ENCODE measurements around the gene EVX2.

EVX2 gene

DNA sequence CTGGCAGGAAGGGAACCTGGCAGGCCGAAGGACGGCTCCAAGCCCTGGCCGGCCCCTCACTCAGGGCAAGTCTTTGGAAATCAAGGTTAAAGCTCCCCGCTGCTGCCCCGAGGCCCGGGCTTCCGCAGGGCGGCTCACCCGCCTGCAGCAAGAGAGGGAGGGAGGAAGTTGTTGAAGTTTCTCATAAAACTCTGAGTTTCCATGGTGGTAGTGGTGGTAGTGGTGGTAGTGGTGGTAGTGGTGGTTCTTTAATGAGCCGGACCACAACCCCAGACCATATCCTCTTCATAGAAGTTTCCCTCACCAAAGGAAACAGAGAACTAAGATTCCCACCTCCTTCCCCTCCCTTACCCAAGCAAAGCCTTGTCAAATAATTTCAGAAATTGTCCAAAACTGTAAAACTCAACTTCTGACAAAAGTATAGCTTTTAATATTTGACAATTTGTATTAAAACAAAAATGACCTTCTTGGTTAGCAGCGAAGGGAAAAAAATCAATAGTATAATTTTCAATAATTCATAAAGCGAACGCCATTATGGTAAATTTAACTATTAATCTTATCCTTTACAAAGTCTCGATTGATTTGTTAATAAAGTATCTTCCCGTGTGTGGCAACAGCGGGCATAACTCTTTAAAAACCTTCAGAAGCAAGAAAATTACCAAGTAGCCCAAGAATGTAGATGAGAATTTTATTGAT, 31.3 kb upstream of the EVX2 start:
- no peak for DNase-seq (ENCODE audit: extremely low spot score)
- TF ChIP-seq TARDBP (IDR thresholded peaks at IDR 0.05): no peak
- no peak for TF ChIP-seq HDGF (IDR thresholded peaks at IDR 0.05; ENCODE audit: borderline replicate concordance)
- ChIA-PET CTCF (no interaction called here), POLR2A (no interaction called here)

GRCh38 chr2:176114120-176114929, 30.6 kb upstream of the EVX2 start:
- TF ChIP-seq ARNT (IDR thresholded peaks at IDR 0.05): no peak
- ChIA-PET CTCF (no interaction called here), POLR2A (interaction anchor here (1.0 kb wide), 1 partner anchor 16 kb away, joined by 3 read pairs; no protein-coding TSS in a partner anchor)
- DNase-seq (ENCODE audit: extremely low spot score): no peak

DNA sequence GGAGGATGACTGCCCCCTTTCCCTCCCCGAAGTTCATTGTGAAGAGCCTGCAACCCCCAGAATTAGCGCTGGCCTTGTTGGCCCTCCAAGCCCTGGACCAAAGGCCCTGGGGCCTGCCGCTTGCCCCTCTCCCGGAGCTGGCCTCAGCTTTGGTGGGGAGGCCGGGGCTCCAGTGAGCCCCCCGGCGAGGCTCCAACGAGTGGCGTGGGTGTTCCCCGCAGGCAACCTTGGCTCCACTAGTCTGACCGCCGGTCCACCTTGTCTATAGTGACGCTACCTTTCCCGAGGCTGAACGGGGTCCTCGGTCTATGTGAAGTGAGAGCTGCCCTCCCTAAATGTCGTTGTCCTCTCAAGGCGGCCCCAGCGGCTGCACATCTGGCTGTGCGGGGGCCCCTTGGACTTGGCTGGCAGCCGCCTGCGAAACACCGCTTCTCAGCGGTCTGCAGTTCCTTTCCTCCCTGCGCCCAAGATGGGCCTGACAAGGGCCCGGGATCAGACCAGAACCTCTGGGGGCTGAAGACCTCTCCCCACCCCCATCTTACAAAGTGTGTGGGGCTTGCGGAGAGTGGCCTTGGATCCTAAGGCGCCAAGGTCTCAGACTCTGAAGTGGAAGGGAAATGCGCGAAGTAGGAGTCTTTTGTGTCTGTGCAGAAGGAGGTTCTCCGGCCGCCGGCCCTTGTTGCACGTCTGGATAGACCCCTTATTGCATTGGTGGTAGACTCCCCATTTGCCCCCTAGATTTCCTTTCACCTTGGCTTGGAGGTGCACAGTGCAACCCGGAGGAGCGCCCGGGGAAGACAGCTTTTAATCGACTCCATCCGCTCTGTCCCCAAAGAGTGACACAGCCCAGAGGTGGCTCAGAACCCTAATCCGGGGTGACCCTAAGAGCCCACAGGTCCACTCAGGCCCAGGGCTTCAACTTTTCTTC, 28.9 kb upstream of the EVX2 start:
- ChIA-PET CTCF (no interaction called here), POLR2A (interaction anchor here (1.3 kb wide), 1 partner anchor 8 kb away, joined by 4 read pairs; no protein-coding TSS in a partner anchor)
- DNase-seq (ENCODE audit: extremely low spot score): no peak
- TF ChIP-seq ELF4 (IDR thresholded peaks at IDR 0.05) (no peak), HDGF (IDR thresholded peaks at IDR 0.05; ENCODE audit: borderline replicate concordance) (no peak), FOXA1 (IDR thresholded peaks at IDR 0.05) (no peak), NFRKB (IDR thresholded peaks at IDR 0.05) (no peak)

DNA sequence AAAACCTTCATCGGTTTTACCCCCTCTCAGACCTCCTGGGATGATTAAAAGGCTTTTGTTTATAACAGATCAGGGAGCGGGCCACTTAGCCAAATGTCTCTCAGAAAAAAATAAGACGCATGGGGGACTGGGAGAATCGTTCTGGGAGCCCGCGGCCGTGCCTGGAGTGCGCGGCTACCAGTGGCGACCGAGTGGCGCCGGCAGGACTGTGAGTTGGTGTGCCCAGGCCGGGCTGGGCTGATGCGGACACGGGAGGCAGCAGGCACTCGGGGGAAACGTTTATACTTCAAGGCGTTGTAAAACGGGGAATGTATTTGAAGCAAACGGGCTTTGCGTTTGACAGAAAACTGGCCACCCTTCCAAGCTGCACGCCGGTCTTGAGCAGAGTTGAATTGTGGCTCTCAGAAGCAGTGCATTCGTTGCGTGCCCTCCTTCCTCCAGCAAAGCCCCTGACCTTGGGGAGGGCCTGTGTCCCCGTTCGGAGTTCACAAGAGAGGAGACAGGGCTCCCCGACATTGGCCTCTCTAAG, 28.1 kb upstream of the EVX2 start:
- POLR2A ChIA-PET: no interaction called here
- DNase-seq (ENCODE audit: extremely low spot score): no peak
- CTCF ChIA-PET: interaction anchor here (0.6 kb wide), 1 partner anchor 459 kb away, joined by 3 read pairs; no protein-coding TSS in a partner anchor
- TF ChIP-seq LEF1 (IDR thresholded peaks at IDR 0.05; ENCODE audit: borderline replicate concordance) (no peak), HDGF (IDR thresholded peaks at IDR 0.05; ENCODE audit: borderline replicate concordance) (no peak), NFRKB (IDR thresholded peaks at IDR 0.05) (no peak), SUZ12 (IDR thresholded peaks at IDR 0.05) (no peak), FOXA1 (IDR thresholded peaks at IDR 0.05) (no peak), SP1 (IDR thresholded peaks at IDR 0.05) (no peak), ELF4 (IDR thresholded peaks at IDR 0.05) (no peak), TARDBP (IDR thresholded peaks at IDR 0.05) (no peak), CTBP1 (IDR thresholded peaks at IDR 0.05; ENCODE audit: borderline replicate concordance) (no peak)
- TF ChIP-seq, protein P1, sequence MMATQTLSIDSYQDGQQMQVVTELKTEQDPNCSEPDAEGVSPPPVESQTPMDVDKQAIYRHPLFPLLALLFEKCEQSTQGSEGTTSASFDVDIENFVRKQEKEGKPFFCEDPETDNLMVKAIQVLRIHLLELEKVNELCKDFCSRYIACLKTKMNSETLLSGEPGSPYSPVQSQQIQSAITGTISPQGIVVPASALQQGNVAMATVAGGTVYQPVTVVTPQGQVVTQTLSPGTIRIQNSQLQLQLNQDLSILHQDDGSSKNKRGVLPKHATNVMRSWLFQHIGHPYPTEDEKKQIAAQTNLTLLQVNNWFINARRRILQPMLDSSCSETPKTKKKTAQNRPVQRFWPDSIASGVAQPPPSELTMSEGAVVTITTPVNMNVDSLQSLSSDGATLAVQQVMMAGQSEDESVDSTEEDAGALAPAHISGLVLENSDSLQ (IDR thresholded peaks at IDR 0.05): no peak

DNA sequence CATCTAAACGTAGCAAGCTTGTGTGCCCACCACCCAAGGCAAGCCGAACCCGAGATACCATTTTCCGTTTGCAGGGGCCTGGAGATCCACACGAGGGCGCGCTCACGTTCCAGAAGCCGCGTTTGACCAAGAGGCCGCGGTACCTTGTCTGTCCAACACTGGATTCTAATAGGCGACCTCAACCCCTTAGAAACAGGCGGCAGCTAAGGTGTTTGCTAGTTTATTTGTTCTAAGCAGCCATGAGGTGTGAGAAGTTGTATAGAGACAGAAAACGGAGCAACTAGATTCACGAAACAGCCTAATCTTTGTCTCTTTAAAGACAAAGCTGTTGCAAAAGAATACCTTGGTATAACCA, 27.5 kb upstream of the EVX2 start:
- no peak for DNase-seq (ENCODE audit: extremely low spot score)
- ChIA-PET POLR2A (interaction anchor here (1.3 kb wide), 1 partner anchor 15 kb away, joined by 4 read pairs; no protein-coding TSS in a partner anchor), CTCF (interaction anchor here (0.6 to 0.8 kb wide), 2 partner anchors 16 to 459 kb away, joined by 3 read pairs; no protein-coding TSS in a partner anchor)
- TF ChIP-seq TARDBP (IDR thresholded peaks at IDR 0.05) (no peak), ARNT (IDR thresholded peaks at IDR 0.05) (no peak), SUZ12 (IDR thresholded peaks at IDR 0.05) (no peak), ELF4 (IDR thresholded peaks at IDR 0.05) (no peak), FOXK2 (IDR thresholded peaks at IDR 0.05) (no peak), BHLHE40 (IDR thresholded peaks at IDR 0.05; ENCODE audit: borderline replicate concordance) (no peak), FOXM1 (IDR thresholded peaks at IDR 0.05; ENCODE audit: borderline replicate concordance) (no peak), L3MBTL2 (conservative IDR thresholded peaks at IDR 0.05) (no peak), HDGF (IDR thresholded peaks at IDR 0.05; ENCODE audit: borderline replicate concordance) (no peak), ZNF384 (IDR thresholded peaks at IDR 0.05) (no peak)
- TF ChIP-seq, protein P1 (IDR thresholded peaks at IDR 0.05): no peak

DNA sequence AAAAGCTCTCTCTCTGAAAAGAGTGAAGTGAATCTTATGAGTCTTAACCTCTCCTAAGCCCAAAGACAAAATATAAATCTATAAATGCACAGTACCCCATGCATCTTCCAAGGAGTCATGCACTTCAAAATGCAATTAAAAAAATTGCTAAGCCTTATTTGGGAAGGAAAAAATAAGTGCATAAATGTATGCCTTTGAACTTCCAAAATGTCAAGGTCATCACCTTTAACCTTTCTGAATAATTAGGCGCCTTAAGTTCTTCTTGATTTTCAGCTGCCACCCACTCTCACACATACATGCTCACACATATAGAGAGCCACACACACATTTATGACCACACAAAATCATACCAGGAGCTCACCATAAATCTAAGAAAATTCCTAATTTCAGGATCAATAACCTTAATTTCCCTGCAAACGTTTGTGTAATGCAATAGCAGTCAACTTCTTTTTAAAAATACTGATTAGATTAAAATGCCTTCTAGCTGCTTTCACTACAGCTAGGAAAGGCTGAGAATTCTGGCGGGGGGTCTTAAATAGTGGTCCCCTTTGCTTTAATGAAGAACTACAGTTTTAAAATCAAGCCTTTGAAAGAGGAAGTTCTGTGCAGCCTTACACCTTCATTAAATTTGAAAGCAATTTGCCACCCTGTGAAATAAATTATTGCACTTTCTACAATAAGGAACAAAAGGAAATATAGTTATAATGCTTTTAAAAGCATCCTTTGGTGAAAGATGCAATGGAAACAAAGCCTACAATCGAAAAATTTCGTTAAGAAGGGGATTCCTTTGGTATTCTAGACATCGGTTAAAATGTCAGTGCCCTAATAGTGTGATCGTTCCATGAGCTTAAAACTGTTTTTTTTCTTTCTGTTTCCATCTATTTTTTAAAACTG, 26.9 kb upstream of the EVX2 start:
- ChIA-PET POLR2A (interaction anchor here (1.0 to 1.3 kb wide), 2 partner anchors 10 to 14 kb away, joined by 3 to 4 read pairs; no protein-coding TSS in a partner anchor), CTCF (interaction anchor here (0.7 to 0.8 kb wide), 3 partner anchors 16 to 734 kb away, joined by 3 read pairs; no protein-coding TSS in a partner anchor)
- TF ChIP-seq BHLHE40 (IDR thresholded peaks at IDR 0.05; ENCODE audit: borderline replicate concordance) (no peak), SUZ12 (IDR thresholded peaks at IDR 0.05) (no peak), ARNT (IDR thresholded peaks at IDR 0.05) (no peak), FOXK2 (IDR thresholded peaks at IDR 0.05) (no peak), NFRKB (IDR thresholded peaks at IDR 0.05) (no peak), ELF4 (IDR thresholded peaks at IDR 0.05) (no peak), FOXA1 (IDR thresholded peaks at IDR 0.05) (no peak), L3MBTL2 (conservative IDR thresholded peaks at IDR 0.05) (no peak), HDGF (IDR thresholded peaks at IDR 0.05; ENCODE audit: borderline replicate concordance) (no peak)
- DNase-seq (ENCODE audit: extremely low spot score): no peak

All from HEK293T (cell line).